Vagina (tissue), 2 donors: ENCODE results near the gene CMIP. TPM values are rescaled to one million over a fixed set of nuclear protein-coding genes. Genes with fewer than 3 reads are reported as not detected.

Experiments used
- DNase-seq, 2 donors: peaks; one replicate each; pipeline ENCODE4 v3.0.0-alpha.2; 2017; ENCODE audit errors: extremely low spot score in 2 of 2
- H3K27ac ChIP-seq: fragments of 200-600 bp; sonication (generic); one replicate; pipeline ENCODE4 v1.5.1; 2019
- H3K27me3 ChIP-seq: fragments of 200-600 bp; sonication (generic); one replicate; pipeline ENCODE4 v1.5.1; 2019
- H3K36me3 ChIP-seq, 2 donors: fragments of 200-600 bp; sonication (generic); one replicate each; pipeline ENCODE4 v1.5.1; 2017 to 2019
- H3K4me1 ChIP-seq: fragments of 200-600 bp; sonication (generic); one replicate; pipeline ENCODE4 v1.5.1; 2019
- H3K4me3 ChIP-seq, 2 donors: fragments of 200-600 bp; sonication (generic); 1 replicate in 1 of 2; 2 replicates in 1 of 2; pipeline ENCODE4 v1.5.1; 2016 to 2019
- H3K9me3 ChIP-seq: fragments of 200-600 bp; sonication (generic); one replicate; pipeline ENCODE4 v1.5.1; 2019
- POLR2A ChIP-seq, 2 donors: fragments of 450-650 bp; IDR thresholded peaks; one replicate each; pipeline ENCODE4 v1.6.1; 2017; ENCODE audit warnings: antibody characterized with exemption in 2 of 2, mild to moderate bottlenecking in 2 of 2, moderate library complexity in 2 of 2
- POLR2AphosphoS5 ChIP-seq, 2 donors: sonication (generic); formaldehyde crosslinking; IDR thresholded peaks; one replicate each; pipeline ENCODE4 v1.9.0; 2017; ENCODE audit warnings: antibody characterized with exemption in 2 of 2, mild to moderate bottlenecking in 2 of 2, low read depth in 1 of 2; ENCODE audit not compliant: insufficient read depth in 1 of 2
- intact Hi-C: fragments of 100-400 bp; cut with DNase I; formaldehyde crosslinking; loops from one replicate; pipeline ENCODE4 v1.15.1; 2023
- total RNA-seq: library from RNA; depleted of rRNA; stranded (reverse); fragments of >200 nt; gene quantifications from one replicate; pipeline ENCODE4 v1.2.3, GENCODE V29; 2016
- TF ChIP-seq, protein P1 (sequence below), 3 experiments: fragments of 450-650 bp in 2 of 3; fragments of 200-600 bp in 1 of 3; sonication (generic) in 1 of 3; IDR thresholded peaks; one replicate each; pipeline ENCODE4 v1.5.1; 2017 to 2019; ENCODE audit warnings: antibody characterized with exemption in 3 of 3, mild to moderate bottlenecking in 2 of 3, moderate library complexity in 2 of 3

CMIP gene
- total RNA-seq, 1 donor from 2014 or later, result 66.3 TPM

DNA sequence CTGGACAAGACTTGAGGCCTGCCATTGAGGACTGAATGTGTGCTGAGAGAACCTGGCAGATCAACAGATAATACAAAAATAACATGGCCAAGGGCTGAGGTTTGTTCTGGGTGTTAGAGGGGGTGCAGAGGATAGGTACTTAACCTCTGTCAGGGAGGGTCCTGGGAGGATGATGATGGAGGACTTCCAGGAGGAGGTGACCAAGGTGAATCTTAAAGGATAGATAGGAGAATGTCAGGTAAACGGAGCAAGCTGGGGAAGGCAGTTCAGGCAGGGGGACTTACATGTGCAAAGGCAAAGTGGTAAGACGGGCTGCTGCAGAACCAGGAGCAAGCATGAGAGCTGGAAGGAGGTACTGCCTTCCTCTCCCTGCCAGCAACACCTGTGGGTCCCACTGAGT lies 214.6 kb downstream of the CMIP start:
- no peak for TF ChIP-seq POLR2AphosphoS5 (IDR thresholded peaks at IDR 0.05; ENCODE audit: insufficient read depth in 1 of 2, low read depth in 1 of 2)
- TF ChIP-seq, protein P1, sequence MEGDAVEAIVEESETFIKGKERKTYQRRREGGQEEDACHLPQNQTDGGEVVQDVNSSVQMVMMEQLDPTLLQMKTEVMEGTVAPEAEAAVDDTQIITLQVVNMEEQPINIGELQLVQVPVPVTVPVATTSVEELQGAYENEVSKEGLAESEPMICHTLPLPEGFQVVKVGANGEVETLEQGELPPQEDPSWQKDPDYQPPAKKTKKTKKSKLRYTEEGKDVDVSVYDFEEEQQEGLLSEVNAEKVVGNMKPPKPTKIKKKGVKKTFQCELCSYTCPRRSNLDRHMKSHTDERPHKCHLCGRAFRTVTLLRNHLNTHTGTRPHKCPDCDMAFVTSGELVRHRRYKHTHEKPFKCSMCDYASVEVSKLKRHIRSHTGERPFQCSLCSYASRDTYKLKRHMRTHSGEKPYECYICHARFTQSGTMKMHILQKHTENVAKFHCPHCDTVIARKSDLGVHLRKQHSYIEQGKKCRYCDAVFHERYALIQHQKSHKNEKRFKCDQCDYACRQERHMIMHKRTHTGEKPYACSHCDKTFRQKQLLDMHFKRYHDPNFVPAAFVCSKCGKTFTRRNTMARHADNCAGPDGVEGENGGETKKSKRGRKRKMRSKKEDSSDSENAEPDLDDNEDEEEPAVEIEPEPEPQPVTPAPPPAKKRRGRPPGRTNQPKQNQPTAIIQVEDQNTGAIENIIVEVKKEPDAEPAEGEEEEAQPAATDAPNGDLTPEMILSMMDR (IDR thresholded peaks at IDR 0.05), result no peak
- TF ChIP-seq POLR2A (IDR thresholded peaks at IDR 0.05), result no peak
- Histone ChIP-seq H3K4me1 (no peaks in the 10 kb centered on the region), H3K27ac (no peak overlapping the region), H3K4me3 (no peak overlapping the region), H3K36me3 (peaks cover 0 to 35% of the 10 kb centered on the region in 2 donors), H3K9me3 (no peaks in the 10 kb centered on the region), H3K27me3 (no peaks in the 10 kb centered on the region)
- intact Hi-C loops, result no loop called here
- no peak for DNase-seq

DNA sequence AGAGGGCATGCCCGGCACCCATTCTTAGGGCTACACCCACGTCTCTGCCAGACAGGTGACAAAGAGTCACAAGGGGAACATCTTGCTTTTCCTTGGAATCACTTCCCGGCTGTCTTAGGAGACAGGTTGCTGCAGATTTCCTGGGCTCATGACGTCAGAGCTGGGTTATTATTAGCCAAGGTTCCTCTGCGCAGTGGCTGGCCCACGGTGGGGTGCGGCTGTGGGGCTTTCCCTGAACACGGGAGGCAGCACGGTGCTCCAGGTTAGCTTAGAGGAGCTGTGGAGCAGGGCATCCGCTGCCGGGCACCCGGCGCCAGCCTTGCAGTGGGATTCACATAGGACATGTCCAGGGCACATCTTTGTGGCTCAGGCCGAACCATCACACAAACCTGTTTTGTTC lies 216.5 kb downstream of the CMIP start:
- Histone ChIP-seq H3K36me3 (peaks cover 0 to 51% of the 10 kb centered on the region in 2 donors), H3K4me1 (peaks cover 5% of the 10 kb centered on the region), H3K27me3 (no peaks in the 10 kb centered on the region), H3K9me3 (no peaks in the 10 kb centered on the region), H3K27ac (no peak overlapping the region), H3K4me3 (no peak overlapping the region)
- intact Hi-C loops, result no loop called here
- TF ChIP-seq POLR2A (IDR thresholded peaks at IDR 0.05), result no peak
- peak in 1 of 2 donors; percentile 13 for TF ChIP-seq POLR2AphosphoS5 (IDR thresholded peaks at IDR 0.05; ENCODE audit: insufficient read depth in 1 of 2, low read depth in 1 of 2)
- TF ChIP-seq, protein P1 (IDR thresholded peaks at IDR 0.05), result no peak
- no peak for DNase-seq

DNA sequence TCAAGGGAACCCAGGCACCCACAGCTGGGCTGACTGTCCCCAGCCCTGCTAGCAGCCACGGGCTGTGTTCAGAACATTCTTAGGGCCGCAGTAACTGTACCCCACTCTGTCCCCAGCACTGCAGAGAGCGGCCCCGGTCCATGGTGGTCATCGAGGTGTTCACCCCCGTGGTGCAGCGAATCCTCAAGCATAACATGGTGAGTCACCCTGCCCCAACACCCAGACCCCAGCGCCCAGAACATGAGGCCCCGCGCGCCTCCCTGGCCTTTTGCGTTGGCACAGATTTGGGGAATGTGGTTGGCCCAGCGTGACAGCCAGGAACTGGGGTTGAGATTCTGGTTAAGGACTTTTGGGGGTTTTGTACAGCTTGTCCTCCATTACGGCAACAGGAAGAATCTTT lies 219.5 kb downstream of the CMIP start:
- H3K4me3 ChIP-seq, result no peak overlapping the region
- intact Hi-C loops, result no loop called here
- H3K4me1 ChIP-seq, result peaks cover 6% of the 10 kb centered on the region
- TF ChIP-seq, protein P1 (IDR thresholded peaks at IDR 0.05), result no peak
- TF ChIP-seq POLR2AphosphoS5 (IDR thresholded peaks at IDR 0.05; ENCODE audit: insufficient read depth in 1 of 2, low read depth in 1 of 2) (no peak), POLR2A (IDR thresholded peaks at IDR 0.05) (no peak)
- DNase-seq, result no peak
- H3K27me3 ChIP-seq, result no peaks in the 10 kb centered on the region
- peaks cover 0 to 43% of the 10 kb centered on the region in 2 donors for H3K36me3 ChIP-seq
- no peak overlapping the region for H3K27ac ChIP-seq
- H3K9me3 ChIP-seq, result no peaks in the 10 kb centered on the region

DNA sequence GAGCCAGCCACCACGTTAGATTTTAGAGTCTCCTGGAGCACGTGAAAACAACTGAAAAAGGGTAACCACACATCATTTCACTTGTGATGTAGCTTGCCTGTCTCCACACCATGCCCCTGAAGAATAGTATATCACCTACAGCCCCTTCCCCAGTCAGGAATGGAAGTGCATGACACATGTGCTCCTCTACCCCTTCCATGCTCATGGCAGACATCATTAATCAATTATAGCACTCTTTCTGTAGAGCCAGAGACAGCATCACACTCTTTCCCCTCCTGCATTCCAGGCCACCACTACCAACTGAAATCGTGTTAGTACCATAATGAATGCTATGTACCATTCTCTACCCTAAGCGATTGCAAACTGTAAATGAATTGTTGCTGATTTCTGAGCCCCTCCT lies 221.0 kb downstream of the CMIP start:
- no peaks in the 10 kb centered on the region for H3K27me3 ChIP-seq
- H3K27ac ChIP-seq, result no peak overlapping the region
- no peak for TF ChIP-seq POLR2AphosphoS5 (IDR thresholded peaks at IDR 0.05; ENCODE audit: insufficient read depth in 1 of 2, low read depth in 1 of 2)
- TF ChIP-seq, protein P1 (IDR thresholded peaks at IDR 0.05), result no peak
- TF ChIP-seq POLR2A (IDR thresholded peaks at IDR 0.05), result no peak
- H3K9me3 ChIP-seq, result no peaks in the 10 kb centered on the region
- peaks cover 0 to 45% of the 10 kb centered on the region in 2 donors for H3K36me3 ChIP-seq
- peaks cover 6% of the 10 kb centered on the region for H3K4me1 ChIP-seq
- intact Hi-C loops, result no loop called here
- no peak overlapping the region for H3K4me3 ChIP-seq
- no peak for DNase-seq

DNA sequence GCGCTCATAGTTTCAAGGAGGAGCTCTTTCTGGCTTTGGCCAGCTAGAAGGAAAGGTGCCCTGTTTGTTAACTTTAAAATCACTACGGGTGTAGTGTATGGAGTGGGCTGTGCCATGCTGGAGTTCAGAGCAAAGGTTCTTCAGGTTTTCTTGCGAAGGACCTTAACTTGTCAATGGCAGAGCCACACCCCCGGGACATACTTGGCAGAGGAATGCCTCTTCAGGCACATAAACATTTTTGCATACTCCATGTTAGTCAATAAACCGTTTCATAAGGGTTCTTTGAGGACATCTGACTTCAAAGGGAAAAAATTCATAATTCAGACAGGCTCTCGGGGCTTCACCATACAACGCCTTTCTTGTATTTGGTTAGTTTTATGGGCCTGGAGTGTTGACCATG lies 221.5 kb downstream of the CMIP start:
- no peak for DNase-seq
- Histone ChIP-seq H3K36me3 (peaks cover 0 to 40% of the 10 kb centered on the region in 2 donors), H3K27ac (no peak overlapping the region), H3K9me3 (no peaks in the 10 kb centered on the region), H3K27me3 (no peaks in the 10 kb centered on the region), H3K4me1 (peaks cover 6% of the 10 kb centered on the region), H3K4me3 (no peak overlapping the region)
- intact Hi-C loops, result no loop called here
- TF ChIP-seq, protein P1 (IDR thresholded peaks at IDR 0.05), result no peak
- TF ChIP-seq POLR2AphosphoS5 (IDR thresholded peaks at IDR 0.05; ENCODE audit: insufficient read depth in 1 of 2, low read depth in 1 of 2) (no peak), POLR2A (IDR thresholded peaks at IDR 0.05) (no peak)
